GM19043 (cell line): ENCODE data around the gene DPP10.
"Not testable (repeated sequence)": the region's sequence is repeated elsewhere in the genome, so short reads cannot be mapped to it uniquely, and the experiment has no call there.

Source experiments
- ATAC-seq: cut with Tn5 transposase; IDR thresholded peaks from one replicate; pipeline ENCODE4 v1.9.1; 2021; ENCODE audit warnings: low read depth; ENCODE audit not compliant: unreplicated experiment

The DPP10 gene

GRCh38 chr2:114933671-114934241 lies 491.3 kb downstream of the DPP10 start:
- no peak for ATAC-seq

- ATAC-seq = no peak
Measured at GRCh38 chr2:114935031-114935430, 492.6 kb downstream of the DPP10 start.

- ATAC-seq = no peak
Measured at GRCh38 chr2:114937366-114937930, 495.0 kb downstream of the DPP10 start.

- no peak for ATAC-seq
Measured at GRCh38 chr2:114940785-114941458, 498.5 kb downstream of the DPP10 start.

- no peak for ATAC-seq
Measured at GRCh38 chr2:114949228-114949804, 506.9 kb downstream of the DPP10 start.

- ATAC-seq = no peak
Measured at GRCh38 chr2:114960389-114960788, 517.9 kb downstream of the DPP10 start.

GRCh38 chr2:114962532-114962931 lies 520.1 kb downstream of the DPP10 start:
- no peak for ATAC-seq

- ATAC-seq = no peak
Measured at GRCh38 chr2:114968748-114969400, 526.4 kb downstream of the DPP10 start.

- not testable (repeated sequence) for ATAC-seq
Measured at GRCh38 chr2:115004321-115004720, 561.9 kb downstream of the DPP10 start.

GRCh38 chr2:115011721-115012120 lies 569.3 kb downstream of the DPP10 start:
- ATAC-seq = no peak

- not testable (repeated sequence) for ATAC-seq
Measured at GRCh38 chr2:115022013-115022412, 579.6 kb downstream of the DPP10 start.

GRCh38 chr2:115034801-115035200 lies 592.4 kb downstream of the DPP10 start:
- no peak for ATAC-seq

GRCh38 chr2:115036818-115037217 lies 594.4 kb downstream of the DPP10 start:
- ATAC-seq = no peak

- ATAC-seq = no peak
Measured at GRCh38 chr2:115057473-115057872, 615.0 kb downstream of the DPP10 start.

GRCh38 chr2:115070002-115070401 lies 627.6 kb downstream of the DPP10 start:
- ATAC-seq = no peak

- no peak for ATAC-seq
Measured at GRCh38 chr2:115071534-115071933, 629.1 kb downstream of the DPP10 start.

GRCh38 chr2:115075800-115076199 lies 633.4 kb downstream of the DPP10 start:
- ATAC-seq = no peak

GRCh38 chr2:115077626-115078025 lies 635.2 kb downstream of the DPP10 start:
- no peak for ATAC-seq

- no peak for ATAC-seq
Measured at GRCh38 chr2:115083225-115083624, 640.8 kb downstream of the DPP10 start.

- no peak for ATAC-seq
Measured at GRCh38 chr2:115083711-115084110, 641.3 kb downstream of the DPP10 start.

- ATAC-seq = no peak
Measured at GRCh38 chr2:115084446-115084845, 642.0 kb downstream of the DPP10 start.
